HG03196 (cell line): ENCODE measurements around the gene OGDH.
"Not testable (repeated sequence)": the region's sequence is repeated elsewhere in the genome, so short reads cannot be mapped to it uniquely, and the experiment has no call there.

ENCODE experiments used
- ATAC-seq: cut with Tn5 transposase; IDR thresholded peaks from one replicate; pipeline ENCODE4 v1.9.1; 2021; ENCODE audit not compliant: unreplicated experiment

Gene OGDH

GRCh38 chr7:44703921-44704320 is 97.5 kb downstream of the OGDH start:
- no peak for ATAC-seq

GRCh38 chr7:44705434-44705833 is 99.0 kb downstream of the OGDH start:
- ATAC-seq, result no peak

DNA sequence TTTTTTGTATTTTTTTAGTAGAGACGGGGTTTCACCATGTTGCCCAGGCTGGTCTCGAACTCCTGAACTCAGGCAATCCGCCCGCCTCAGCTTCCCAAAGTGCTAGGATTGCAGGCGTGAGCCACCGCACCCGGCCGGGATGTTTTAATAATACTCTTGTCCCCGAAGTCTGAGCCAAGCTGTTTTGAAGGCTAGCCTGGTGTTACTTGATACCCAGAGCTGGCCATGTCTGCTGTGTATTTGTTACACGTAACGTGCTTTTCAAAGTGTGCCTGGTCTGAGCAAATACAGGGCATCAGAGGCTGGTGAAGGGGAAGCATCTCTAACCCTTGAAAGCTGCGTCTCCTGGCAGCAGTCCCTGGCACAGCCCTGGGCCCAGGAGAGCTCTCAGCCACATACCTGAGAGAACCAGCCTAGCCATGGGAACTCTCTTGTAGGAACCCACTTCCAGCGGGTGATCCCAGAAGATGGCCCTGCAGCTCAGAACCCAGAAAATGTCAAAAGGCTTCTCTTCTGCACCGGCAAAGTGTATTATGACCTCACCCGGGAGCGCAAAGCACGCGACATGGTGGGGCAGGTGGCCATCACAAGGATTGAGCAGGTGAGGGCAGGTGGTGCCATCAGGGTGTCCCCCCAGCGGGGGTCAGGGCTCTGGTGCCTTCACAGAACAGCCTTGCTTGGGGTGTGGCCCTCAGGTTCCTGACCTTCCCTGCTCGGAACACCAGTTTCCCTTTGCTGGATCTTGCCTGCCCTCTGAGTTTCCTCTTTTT is 100.5 kb downstream of the OGDH start:
- ATAC-seq, result no peak

DNA sequence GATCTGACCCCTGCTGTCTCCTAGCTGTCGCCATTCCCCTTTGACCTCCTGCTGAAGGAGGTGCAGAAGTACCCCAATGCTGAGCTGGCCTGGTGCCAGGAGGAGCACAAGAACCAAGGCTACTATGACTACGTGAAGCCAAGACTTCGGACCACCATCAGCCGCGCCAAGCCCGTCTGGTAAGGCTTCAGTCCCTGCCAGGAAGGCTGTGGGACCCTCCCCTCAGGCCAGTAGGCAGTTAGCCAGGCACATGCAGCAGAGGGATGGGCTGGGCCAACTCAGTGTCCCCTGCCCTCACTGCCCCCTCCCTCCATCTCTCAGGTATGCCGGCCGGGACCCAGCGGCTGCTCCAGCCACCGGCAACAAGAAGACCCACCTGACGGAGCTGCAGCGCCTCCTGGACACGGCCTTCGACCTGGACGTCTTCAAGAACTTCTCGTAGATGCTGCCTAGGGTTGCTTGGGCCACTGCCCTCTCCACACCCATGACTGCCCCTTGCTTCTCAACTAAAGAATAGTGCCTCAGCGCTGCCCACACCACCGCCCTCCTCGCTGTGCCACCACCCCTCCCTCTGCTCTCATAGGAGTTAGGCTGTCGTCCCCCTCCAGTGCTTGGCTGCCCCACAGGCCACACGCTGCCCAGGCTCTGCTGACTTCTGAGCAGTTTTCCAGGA is 101.3 kb downstream of the OGDH start:
- ATAC-seq, result no peak

DNA sequence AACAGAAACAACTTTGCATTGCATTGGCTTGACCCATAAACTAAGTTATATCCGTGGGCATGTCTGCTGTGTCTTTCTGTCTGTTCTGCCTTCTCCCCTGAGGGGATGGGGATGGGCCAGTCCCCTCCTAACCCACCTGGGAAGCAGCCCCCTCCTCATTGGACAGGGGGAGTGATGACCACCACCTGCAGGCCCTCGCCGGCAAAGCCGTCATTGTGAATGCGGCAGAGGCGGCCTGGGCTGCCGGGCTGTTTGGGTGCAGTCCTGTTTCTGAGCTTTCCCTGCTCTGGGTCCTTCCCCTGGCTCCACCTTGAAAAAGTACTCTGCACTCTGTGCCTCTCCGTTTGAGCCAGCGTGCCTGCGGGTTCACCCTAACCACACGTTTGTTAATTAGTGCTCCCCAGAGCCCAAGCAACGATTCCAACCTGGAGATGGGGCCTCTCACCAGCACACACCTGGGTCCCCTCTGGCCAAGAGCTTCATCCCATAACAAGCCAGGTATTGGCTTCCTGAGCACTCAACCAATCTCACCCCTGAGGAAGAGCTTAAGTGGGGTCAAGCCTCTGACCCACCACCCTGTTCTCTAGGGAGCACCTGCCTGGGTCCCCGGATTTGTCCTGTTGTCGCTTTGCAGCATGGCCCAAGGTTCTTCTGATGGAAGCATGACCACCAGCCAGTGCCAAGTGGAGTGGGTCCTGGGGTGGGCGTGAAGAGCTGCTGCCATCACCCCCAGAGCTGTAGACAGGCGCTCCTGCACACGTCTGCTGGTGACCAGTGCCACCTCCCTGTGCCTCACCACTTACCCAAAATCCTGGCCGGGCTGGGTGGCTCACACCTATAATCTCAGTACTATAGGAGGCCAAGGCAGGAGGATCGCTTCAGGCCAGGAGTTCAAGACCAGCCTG is 102.8 kb downstream of the OGDH start:
- ATAC-seq, result no peak

- no peak for ATAC-seq
Measured at GRCh38 chr7:44709945-44710596, 103.6 kb downstream of the OGDH start.

- no peak for ATAC-seq
Measured at GRCh38 chr7:44711528-44711927, 105.1 kb downstream of the OGDH start.

GRCh38 chr7:44712012-44712411 is 105.6 kb downstream of the OGDH start:
- no peak for ATAC-seq

DNA sequence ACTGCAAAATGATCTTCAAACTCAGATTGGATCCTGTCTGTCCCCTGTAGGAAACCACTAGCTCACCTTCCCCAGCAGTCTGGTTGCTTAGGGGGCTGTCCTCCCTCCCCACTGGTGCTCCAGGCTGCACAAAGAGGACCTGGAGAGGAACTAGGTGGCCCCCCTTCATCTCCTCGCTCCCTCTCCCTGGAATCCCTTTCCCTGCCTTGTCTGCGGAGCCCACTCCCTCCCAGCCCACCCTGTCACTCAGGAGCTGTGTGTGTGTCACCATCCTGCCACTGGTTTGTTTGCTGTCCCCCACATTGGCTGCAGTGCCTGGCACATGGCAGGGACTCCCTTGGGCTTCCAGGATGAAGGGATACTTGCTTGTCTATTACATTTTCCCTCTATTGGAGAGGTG is 106.7 kb downstream of the OGDH start:
- no peak for ATAC-seq

DNA sequence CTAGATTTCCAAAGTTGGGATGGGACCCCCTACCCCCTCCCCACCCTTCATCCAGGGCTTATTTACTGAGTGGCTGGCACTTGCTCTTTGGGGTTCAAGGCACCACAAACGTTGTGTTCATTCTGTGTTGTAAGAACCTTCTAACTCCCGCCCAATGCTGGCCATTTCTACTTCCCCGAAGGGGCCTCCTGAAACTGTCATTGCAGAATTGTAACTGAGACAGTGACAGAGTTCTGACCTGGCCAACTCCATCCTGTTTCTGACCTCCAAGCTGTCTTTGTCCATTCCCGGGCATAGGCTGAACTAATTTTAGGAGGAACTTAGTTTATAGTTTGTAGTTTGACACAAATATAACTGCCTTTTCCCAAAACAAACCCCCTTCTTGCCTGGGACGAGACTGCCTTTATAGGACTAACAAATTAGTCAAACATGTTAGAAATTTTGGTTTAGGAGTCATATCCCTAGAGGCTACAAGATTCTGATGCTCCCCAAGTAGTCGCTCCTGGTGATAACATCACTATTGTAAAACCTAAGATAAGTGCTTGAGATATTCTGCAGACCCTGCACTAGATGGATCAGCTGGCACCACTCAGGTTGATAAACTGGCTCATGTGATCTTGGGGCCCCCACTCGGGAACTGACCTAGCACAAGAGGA is 107.4 kb downstream of the OGDH start:
- ATAC-seq, result no peak

DNA sequence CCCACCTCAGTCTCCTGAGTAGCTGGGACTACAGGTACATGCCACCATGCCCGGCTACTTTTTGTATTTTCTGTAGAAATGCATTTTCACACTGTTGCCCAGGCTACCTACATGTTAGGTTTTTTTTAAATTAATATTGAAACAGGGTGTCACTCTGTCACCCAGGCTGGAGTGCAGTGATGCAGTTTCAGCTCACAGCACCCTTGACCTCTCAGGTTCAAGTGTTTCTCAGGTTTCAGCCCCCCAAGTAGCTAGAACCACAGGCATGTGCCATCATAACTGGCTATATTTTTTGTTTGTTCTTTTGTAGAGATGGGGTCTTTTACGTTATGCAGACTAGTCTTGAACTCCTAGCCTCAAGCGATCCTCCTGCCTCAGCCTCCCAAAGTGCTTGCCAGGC is 109.8 kb downstream of the OGDH start:
- no peak for ATAC-seq

DNA sequence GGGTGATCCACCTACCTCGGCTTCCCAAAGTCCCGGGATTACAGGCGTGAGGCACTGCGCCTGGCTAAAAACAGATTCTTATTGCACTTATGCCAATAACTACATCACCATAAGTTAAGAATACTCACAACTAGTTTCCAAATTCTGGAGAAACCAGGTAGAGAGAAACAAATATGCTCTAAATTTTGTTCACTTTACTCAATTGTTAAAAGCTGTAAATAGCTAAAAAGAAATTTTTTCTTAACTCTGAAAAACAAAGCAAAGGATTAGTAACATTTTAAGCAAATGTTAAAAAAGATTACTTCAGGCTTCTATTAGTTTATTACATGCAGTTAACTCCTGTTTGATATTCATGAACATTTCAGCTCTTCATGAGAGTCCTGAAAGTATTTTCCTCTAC is 113.9 kb downstream of the OGDH start:
- ATAC-seq, result no peak

DNA sequence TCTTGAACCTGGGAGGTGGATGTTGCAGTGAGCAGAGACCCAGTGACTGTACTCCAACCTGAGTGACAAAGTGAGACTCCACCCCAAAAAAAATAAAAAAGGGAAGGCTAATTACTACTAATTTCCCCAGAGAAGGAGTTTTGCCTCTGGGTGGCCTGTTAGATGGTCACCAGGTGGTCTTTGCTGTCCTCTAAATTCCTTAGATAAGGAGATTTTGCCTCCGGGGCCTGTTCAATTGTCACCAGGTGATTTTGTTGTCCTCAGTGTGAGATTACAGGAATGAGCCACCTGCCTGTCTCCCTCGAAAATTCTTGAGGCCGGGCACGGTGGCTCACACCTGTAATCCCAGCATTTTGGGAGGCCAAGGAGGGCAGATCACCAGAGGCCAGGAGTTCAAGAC is 117.8 kb downstream of the OGDH start:
- no peak for ATAC-seq

GRCh38 chr7:44726250-44726649 is 119.8 kb downstream of the OGDH start:
- ATAC-seq, result not testable (repeated sequence)

- no peak for ATAC-seq
Measured at GRCh38 chr7:44727158-44727936, 120.9 kb downstream of the OGDH start.

GRCh38 chr7:44727937-44728262 is 121.5 kb downstream of the OGDH start:
- ATAC-seq, result no peak

DNA sequence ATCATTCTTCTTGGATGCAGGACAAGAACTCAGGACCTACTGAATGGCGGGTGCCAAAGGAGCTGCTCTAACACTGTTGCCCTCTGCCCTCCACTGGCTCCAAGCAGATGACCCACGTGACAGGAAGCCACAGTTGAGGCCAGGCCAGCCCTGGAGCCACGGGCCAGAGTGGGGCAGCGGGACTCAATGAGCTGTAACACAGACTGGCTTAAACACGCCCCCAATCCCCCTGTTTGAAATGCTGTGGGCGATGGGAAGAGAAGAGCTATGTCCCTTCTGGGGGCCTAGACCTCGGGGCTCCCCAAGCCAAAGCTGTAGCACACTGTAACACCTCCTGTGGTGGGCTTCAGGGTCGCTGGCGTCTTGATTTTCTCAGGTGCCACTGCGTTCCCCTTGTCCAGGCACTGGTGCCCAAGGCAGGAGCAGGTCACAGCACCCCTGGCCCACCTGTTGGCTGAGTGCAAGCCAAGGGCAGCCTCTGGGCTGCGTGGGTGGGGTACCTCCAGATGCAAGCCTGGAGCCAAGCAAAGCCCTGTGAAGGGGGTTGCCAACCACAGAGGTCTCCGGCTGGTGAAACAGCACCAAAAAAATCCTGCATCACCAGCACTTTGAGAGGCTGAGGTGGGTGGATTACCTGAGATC is 123.6 kb downstream of the OGDH start:
- no peak for ATAC-seq

DNA sequence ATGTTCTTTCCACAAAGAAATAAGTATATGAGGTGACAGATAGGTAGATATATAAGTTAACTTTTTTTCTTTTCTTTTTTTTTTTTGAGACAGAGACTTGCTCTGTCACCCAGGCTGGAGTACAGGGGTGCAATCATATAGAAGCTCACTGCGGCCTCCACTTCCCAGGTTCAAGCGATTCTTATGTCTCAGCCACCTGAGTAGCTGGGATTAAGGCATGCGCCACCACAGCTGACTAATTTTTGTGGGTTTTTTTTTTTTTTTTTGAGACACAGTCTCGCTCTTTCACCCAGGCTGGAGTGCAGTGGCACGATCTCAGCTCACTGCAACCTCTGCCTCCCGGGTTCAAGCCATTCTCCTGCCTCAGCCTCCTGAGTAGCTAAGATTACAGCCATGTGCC is 126.5 kb downstream of the OGDH start:
- ATAC-seq, result not testable (repeated sequence)

- ATAC-seq, result no peak
Measured at GRCh38 chr7:44733708-44734481, 127.5 kb downstream of the OGDH start.
